NCI-H187 treated with DMSO at 0.1 percent for 48 hours (cell line): Measurements from ENCODE around the gene AGBL4.

Source experiments
- DNase-seq: peaks from one replicate; lab custom pipeline; 2025; lab: John Stamatoyannopoulos, UW

The AGBL4 gene

GRCh38 chr1:48680411-48681035, 1343.2 kb downstream of the AGBL4 start:
- no peak for DNase-seq

DNA sequence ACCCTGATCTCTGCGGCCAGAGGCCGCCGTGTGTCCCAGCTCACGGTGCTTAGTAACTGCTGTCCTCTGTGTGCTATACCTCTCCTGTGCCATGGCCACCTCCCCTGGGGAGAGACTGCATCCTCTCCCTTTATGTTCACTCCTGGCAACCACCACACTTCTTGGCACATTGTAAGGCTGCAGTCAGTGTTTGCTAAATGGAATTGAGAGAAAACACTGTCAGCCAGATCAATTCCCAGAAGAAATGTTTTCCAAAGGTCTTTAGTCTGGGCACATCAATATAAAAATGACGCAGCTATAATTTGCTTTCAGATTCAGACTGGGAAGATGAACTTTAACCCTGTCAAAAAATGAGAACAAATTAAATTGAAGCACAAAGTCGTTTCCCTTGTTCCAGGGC, 1343.9 kb downstream of the AGBL4 start:
- no peak for DNase-seq

DNA sequence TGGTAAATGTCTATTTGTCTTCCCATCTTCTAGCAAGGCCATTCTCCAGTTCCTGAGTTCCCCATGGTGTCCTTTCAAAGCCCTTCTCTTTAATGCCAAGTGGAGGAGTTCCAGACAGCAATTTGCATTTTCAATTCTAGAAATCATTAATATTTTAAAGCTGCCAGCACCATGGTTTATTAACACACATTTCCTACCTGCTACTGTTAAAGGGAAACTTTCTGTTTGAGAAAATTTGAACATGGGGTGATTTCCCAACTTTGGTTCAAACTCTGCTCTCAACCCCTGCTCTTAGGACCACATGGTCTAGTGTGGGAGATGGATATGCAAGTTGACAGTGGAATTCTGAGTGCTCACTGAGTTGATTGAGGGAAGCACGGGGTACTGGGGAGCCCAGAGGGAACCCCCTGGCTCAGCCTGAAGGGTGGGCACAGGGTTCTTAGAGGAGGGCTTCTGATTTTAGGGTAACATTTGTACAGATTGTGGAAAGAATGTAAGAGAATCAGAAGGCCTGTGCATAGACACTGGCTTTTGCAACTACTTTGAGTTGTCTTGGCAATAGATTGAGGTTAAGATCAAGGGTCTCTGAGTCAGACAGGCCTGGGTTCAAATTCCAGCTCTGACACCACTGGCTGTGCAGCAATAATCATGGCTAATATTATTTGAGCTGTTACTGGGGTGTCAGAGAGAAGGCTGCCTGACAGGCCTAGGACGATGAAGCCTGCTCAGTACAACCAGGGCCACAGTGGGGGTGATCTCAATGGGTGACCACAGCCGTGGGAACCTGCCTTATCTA, 1344.8 kb downstream of the AGBL4 start:
- no peak for DNase-seq

- no peak for DNase-seq
Measured at GRCh38 chr1:48677306-48678287, 1346.2 kb downstream of the AGBL4 start.

DNA sequence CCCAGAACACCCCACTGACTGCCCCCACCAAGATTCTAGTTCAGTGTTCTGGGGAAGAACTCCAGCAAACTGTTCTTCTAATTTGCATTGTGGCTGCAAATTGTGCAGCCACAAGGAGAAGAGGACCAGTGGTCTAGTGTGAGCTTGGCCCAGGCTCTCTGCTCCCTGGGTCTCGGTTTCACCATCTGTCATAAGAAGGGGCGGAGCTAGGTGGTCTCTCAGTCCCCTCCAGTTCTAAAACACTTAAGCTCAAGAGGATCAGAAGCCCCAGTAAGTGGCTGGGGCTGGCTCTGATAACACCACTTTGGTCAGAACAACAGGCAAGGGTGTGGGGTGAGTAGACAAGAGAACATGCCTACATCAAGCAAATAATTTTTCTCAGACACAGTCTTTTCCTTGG, 1346.9 kb downstream of the AGBL4 start:
- no peak for DNase-seq

DNA sequence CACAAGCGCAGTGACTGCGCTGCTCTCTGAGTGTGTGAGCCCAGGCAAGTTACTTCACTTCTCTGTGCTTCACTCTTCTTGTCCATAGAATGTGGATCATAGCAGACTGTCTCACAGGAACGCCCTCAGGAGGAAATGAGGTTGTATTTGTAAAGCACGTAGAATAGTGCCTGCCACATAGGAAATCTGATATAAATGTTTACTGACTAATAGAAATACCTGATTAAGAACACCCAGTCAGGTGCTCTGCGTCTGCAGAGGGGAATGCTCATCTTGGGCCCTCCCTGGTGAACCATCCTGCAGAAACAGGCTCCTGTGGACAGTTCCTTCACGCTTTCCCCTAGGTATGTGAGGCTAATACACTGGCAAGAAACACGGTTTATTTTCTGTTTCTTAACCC, 1347.4 kb downstream of the AGBL4 start:
- no peak for DNase-seq

DNA sequence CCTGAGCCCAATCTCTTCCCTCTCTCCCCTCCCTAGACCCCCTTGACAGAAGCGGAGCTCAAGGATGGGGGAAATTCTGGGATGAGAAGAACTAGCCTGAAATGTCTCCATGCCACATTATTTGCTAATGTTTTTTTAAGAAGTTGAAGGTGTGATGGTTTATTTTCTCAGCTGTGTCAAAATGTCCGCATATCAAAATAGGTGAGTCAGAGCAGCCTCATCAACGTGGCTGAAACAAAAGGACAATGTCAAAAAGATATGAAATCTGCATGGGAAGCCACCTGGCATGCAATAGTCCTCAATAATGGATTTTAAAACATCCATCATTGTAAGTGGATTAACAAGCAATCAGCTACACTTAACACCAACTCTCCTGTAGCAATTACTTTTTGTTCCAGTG, 1348.5 kb downstream of the AGBL4 start:
- DNase-seq, result no peak

- DNase-seq, result no peak
Measured at GRCh38 chr1:48674641-48675040, 1349.1 kb downstream of the AGBL4 start.

GRCh38 chr1:48673332-48674105, 1350.2 kb downstream of the AGBL4 start:
- DNase-seq, result no peak

GRCh38 chr1:48671578-48671977, 1352.2 kb downstream of the AGBL4 start:
- DNase-seq, result no peak

DNA sequence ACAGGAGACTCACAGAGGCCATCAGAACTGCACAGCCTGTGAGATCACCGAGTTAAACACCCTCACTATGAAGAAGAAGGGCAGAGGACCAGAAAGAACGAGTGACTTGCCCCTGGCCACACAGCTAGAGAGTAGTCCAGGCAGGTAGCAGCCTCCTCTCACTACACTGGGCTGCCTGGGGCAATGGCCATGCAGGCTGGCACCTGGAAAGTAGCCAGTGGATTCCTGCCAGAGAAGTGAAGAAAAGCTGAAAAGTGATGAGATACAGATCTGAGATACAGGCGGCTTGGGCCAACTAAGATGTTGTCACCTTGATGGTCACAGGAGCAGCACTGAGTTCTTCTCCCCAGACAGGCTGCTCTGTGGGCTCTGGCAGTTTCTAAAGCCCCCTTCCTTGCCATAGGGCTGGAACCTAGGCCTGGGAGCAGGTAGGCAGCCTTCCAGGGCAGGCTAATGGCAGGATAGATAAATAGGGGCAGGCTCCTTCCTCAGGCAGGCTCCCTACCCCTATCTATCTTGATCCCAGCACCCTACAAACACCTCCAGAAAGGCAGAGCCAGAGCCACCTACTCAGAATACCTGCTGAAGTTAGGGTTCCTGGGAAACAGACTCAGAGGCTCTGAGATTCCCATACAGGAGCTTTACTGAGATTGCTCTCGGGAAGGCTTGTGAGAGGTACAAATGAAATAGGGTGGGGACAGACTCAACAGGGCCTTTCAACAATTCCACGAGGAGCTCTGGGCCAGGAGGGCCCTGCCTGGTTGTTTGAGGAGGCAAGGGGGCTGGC, 1353.3 kb downstream of the AGBL4 start:
- DNase-seq, result no peak

DNA sequence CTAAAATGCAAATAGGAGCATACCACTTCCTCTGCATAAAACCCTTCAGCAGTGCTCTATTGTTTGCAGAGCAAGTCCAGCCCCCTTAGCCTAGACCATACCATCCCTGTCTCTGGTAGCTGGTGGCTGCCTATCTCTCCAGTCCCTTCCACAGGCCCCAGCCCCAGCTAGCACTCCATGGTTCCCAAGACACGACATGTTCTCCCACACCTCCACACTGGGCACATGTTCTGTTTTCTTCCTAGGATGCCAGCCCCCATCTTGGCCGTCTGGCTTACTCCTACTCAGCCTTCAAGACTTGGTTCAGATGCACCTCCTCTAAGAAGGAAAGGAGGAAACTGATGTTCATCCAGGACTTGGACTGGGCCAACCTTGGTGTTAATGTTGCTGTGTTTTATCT, 1355.4 kb downstream of the AGBL4 start:
- DNase-seq, result no peak

- no peak for DNase-seq
Measured at GRCh38 chr1:48667782-48668181, 1356.0 kb downstream of the AGBL4 start.

GRCh38 chr1:48665708-48666407, 1357.9 kb downstream of the AGBL4 start:
- DNase-seq, result no peak

- no peak for DNase-seq
Measured at GRCh38 chr1:48661726-48662463, 1361.9 kb downstream of the AGBL4 start.

GRCh38 chr1:48659801-48660200, 1364.0 kb downstream of the AGBL4 start:
- DNase-seq, result no peak

DNA sequence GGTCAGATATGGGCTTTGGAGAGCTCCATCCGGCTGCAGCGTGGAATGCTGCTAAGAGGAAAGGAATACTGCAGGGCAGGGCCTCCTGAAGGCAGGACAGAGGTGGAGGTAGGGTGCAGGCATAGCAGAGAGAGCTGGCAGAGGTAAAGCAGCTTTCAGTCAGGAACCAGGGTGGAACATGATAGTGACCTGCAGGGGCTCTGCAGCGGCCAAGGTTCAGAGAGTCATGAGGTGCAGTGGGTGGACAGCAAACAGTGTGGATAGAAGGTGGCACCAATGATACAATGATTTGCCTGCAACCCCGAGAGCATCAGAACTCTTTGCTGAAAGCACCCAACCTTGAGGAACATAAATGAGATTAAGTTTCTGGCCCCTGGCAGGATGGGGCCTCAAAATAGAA, 1366.3 kb downstream of the AGBL4 start:
- no peak for DNase-seq

GRCh38 chr1:48654606-48655210, 1369.0 kb downstream of the AGBL4 start:
- DNase-seq, result no peak

- no peak for DNase-seq
Measured at GRCh38 chr1:48652334-48652733, 1371.4 kb downstream of the AGBL4 start.
